NCI-H2081 (cell line): ENCODE data around the gene USP43.

Source experiments
- DNase-seq, 2 experiments: peaks; one replicate each; lab custom pipeline; 2025; lab: John Stamatoyannopoulos, UW

The USP43 gene

GRCh38 chr17:9715503-9716016 is 70.2 kb downstream of the USP43 start:
- DNase-seq = no peak

- DNase-seq = peak in 1 of 2 experiments; percentile 28
These were observed 80.3 kb downstream of the USP43 start for GRCh38 chr17:9725575-9725974.

GRCh38 chr17:9726291-9726690 is 81.0 kb downstream of the USP43 start:
- DNase-seq = no peak

GRCh38 chr17:9728005-9728404 is 82.7 kb downstream of the USP43 start:
- DNase-seq = no peak

- no peak for DNase-seq
These were observed 83.2 kb downstream of the USP43 start for GRCh38 chr17:9728564-9728963.

GRCh38 chr17:9729034-9729650 is 83.8 kb downstream of the USP43 start:
- DNase-seq = peak; percentile 11 to 12

GRCh38 chr17:9729735-9730420 is 84.6 kb downstream of the USP43 start:
- no peak for DNase-seq

- no peak for DNase-seq
These were observed 105.2 kb downstream of the USP43 start for GRCh38 chr17:9750524-9750923.

GRCh38 chr17:9755083-9755482 is 109.8 kb downstream of the USP43 start:
- DNase-seq = no peak

GRCh38 chr17:9760266-9760665 is 114.9 kb downstream of the USP43 start:
- no peak for DNase-seq

GRCh38 chr17:9763643-9764042 is 118.3 kb downstream of the USP43 start:
- no peak for DNase-seq

GRCh38 chr17:9765322-9765721 is 120.0 kb downstream of the USP43 start:
- DNase-seq = no peak

GRCh38 chr17:9766970-9767369 is 121.7 kb downstream of the USP43 start:
- DNase-seq = no peak

- DNase-seq = no peak
These were observed 122.2 kb downstream of the USP43 start for GRCh38 chr17:9767432-9767991.

GRCh38 chr17:9768381-9768934 is 123.1 kb downstream of the USP43 start:
- DNase-seq = peak in 1 of 2 experiments; percentile 5

GRCh38 chr17:9769036-9769695 is 123.8 kb downstream of the USP43 start:
- no peak for DNase-seq

GRCh38 chr17:9771465-9771864 is 126.1 kb downstream of the USP43 start:
- no peak for DNase-seq

- no peak for DNase-seq
These were observed 127.3 kb downstream of the USP43 start for GRCh38 chr17:9772658-9773057.

GRCh38 chr17:9776911-9777310 is 131.6 kb downstream of the USP43 start:
- no peak for DNase-seq
